HEK293 (cell line): Measurements from ENCODE around the gene EMP3.

Experiments used
- CTCF ChIA-PET: fragments of 350-600 bp; formaldehyde crosslinking; extraction: SDS; loops from one replicate; lab custom pipeline; 2021; ENCODE audit warnings: antibody characterized with exemption; lab: Yijun Ruan, JAX
- POLR2A ChIA-PET: fragments of 300-600 bp; formaldehyde crosslinking; extraction: SDS; loops from one replicate; lab custom pipeline; 2020; ENCODE audit warnings: antibody characterized with exemption, inconsistent platforms; lab: Yijun Ruan, JAX
- H3K27ac ChIP-seq: fragments of 200-500 bp; sonication (Bioruptor generic); 2 replicates; pipeline ENCODE4 v1.5.1; 2014; ENCODE audit warnings: low read depth, low read length, control low read depth, inconsistent platforms; ENCODE audit errors: extremely low read depth
- H3K36me3 ChIP-seq, 2 experiments: fragments of 200-500 bp in 1 of 2; sonication (Bioruptor generic) in 1 of 2; 1 replicate in 1 of 2; 2 replicates in 1 of 2; pipeline ENCODE4 v1.5.1; 2014 to 2017; ENCODE audit warnings: inconsistent platforms in 2 of 2, low read length in 2 of 2; ENCODE audit not compliant: control insufficient read depth in 2 of 2, insufficient read depth in 1 of 2
- H3K4me1 ChIP-seq: fragments of 200-500 bp; sonication (Bioruptor generic); 2 replicates; pipeline ENCODE4 v1.5.1; 2014; ENCODE audit warnings: mild to moderate bottlenecking, low read length, inconsistent platforms; ENCODE audit not compliant: control insufficient read depth, insufficient read depth
- H3K4me3 ChIP-seq: 2 replicates; pipeline ENCODE4 v1.5.1; 2011; ENCODE audit warnings: low read depth, mild to moderate bottlenecking, control low read depth, low read length, moderate library complexity
- H3K9me3 ChIP-seq: fragments of 200-500 bp; sonication (Bioruptor generic); 2 replicates; pipeline ENCODE4 v1.5.1; 2014; ENCODE audit warnings: low read depth, low read length, inconsistent platforms; ENCODE audit not compliant: control insufficient read depth, insufficient read depth
- GLIS1 ChIP-seq: fragments of 450-650 bp; formaldehyde crosslinking; IDR thresholded peaks from 2 replicates; pipeline ENCODE4 v1.5.1; 2016; ENCODE audit warnings: missing biosample characterization, missing genetic modification characterization
- GLIS2 ChIP-seq: fragments of 450-650 bp; formaldehyde crosslinking; IDR thresholded peaks from 2 replicates; pipeline ENCODE4 v1.5.1; 2016; ENCODE audit warnings: missing biosample characterization, missing genetic modification characterization
- KLF10 ChIP-seq: fragments of 450-650 bp; IDR thresholded peaks from 2 replicates; pipeline ENCODE4 v1.5.1; 2018; ENCODE audit warnings: missing biosample characterization, mild to moderate bottlenecking, missing genetic modification characterization
- PBX3 ChIP-seq: sonication (generic); formaldehyde crosslinking; IDR thresholded peaks from 2 replicates; pipeline ENCODE4 v1.8.1; 2022; ENCODE audit warnings: mild to moderate bottlenecking, moderate library complexity, missing genetic modification reagents
- SP2 ChIP-seq: fragments of 450-650 bp; formaldehyde crosslinking; IDR thresholded peaks from 2 replicates; pipeline ENCODE4 v1.5.1; 2016; ENCODE audit warnings: missing biosample characterization, missing genetic modification characterization
- SP7 ChIP-seq: fragments of 450-650 bp; formaldehyde crosslinking; IDR thresholded peaks from 2 replicates; pipeline ENCODE4 v1.5.1; 2016; ENCODE audit warnings: missing biosample characterization, missing genetic modification characterization
- TRIM28 ChIP-seq: IDR thresholded peaks from 2 replicates; pipeline ENCODE4 v1.6.1; 2011; ENCODE audit warnings: low read length, control low read depth, borderline replicate concordance
- WT1 ChIP-seq: fragments of 450-650 bp; formaldehyde crosslinking; IDR thresholded peaks from 2 replicates; pipeline ENCODE4 v1.5.1; 2016; ENCODE audit warnings: missing biosample characterization, missing genetic modification characterization
- YY2 ChIP-seq: fragments of 450-650 bp; formaldehyde crosslinking; IDR thresholded peaks from 2 replicates; pipeline ENCODE4 v1.5.1; 2016; ENCODE audit warnings: missing biosample characterization, missing genetic modification characterization
- ZBTB20 ChIP-seq: fragments of 450-650 bp; formaldehyde crosslinking; IDR thresholded peaks from 2 replicates; pipeline ENCODE4 v1.5.1; 2016; ENCODE audit warnings: missing biosample characterization, missing genetic modification characterization
- ZBTB7A ChIP-seq: fragments of 450-650 bp; formaldehyde crosslinking; IDR thresholded peaks from 2 replicates; pipeline ENCODE4 v1.5.1; 2016; ENCODE audit warnings: low read depth, missing biosample characterization, missing genetic modification characterization
- ZFP69B ChIP-seq: fragments of 450-650 bp; formaldehyde crosslinking; IDR thresholded peaks from 2 replicates; pipeline ENCODE4 v1.5.1; 2016; ENCODE audit warnings: missing biosample characterization, missing genetic modification characterization
- ZNF140 ChIP-seq: fragments of 450-650 bp; formaldehyde crosslinking; IDR thresholded peaks from 2 replicates; pipeline ENCODE4 v1.5.1; 2016; ENCODE audit warnings: missing biosample characterization, missing genetic modification characterization
- ZNF157 ChIP-seq: fragments of 450-650 bp; formaldehyde crosslinking; IDR thresholded peaks from 2 replicates; pipeline ENCODE4 v1.5.1; 2016; ENCODE audit warnings: missing biosample characterization, missing genetic modification characterization
- ZNF24 ChIP-seq: fragments of 450-650 bp; formaldehyde crosslinking; IDR thresholded peaks from 2 replicates; pipeline ENCODE4 v1.5.1; 2016; ENCODE audit warnings: missing biosample characterization, missing genetic modification characterization
- ZNF266 ChIP-seq: fragments of 450-650 bp; formaldehyde crosslinking; IDR thresholded peaks from 2 replicates; pipeline ENCODE4 v1.5.1; 2016; ENCODE audit warnings: missing biosample characterization, missing genetic modification characterization, low read depth
- ZNF311 ChIP-seq: fragments of 450-650 bp; formaldehyde crosslinking; IDR thresholded peaks from 2 replicates; pipeline ENCODE4 v1.5.1; 2017; ENCODE audit warnings: missing biosample characterization, missing genetic modification characterization, borderline replicate concordance
- ZNF350 ChIP-seq: fragments of 450-650 bp; formaldehyde crosslinking; IDR thresholded peaks from 2 replicates; pipeline ENCODE4 v1.5.0; 2017; ENCODE audit warnings: missing biosample characterization, mild to moderate bottlenecking, missing genetic modification characterization
- ZNF362 ChIP-seq: fragments of 450-650 bp; formaldehyde crosslinking; IDR thresholded peaks from 2 replicates; pipeline ENCODE4 v1.5.1; 2016; ENCODE audit warnings: missing biosample characterization, missing genetic modification characterization
- ZNF514 ChIP-seq: fragments of 450-650 bp; formaldehyde crosslinking; IDR thresholded peaks from 2 replicates; pipeline ENCODE4 v1.5.1; 2016; ENCODE audit warnings: missing biosample characterization, missing genetic modification characterization
- ZNF623 ChIP-seq: fragments of 450-650 bp; formaldehyde crosslinking; IDR thresholded peaks from 2 replicates; pipeline ENCODE4 v1.5.1; 2016; ENCODE audit warnings: missing biosample characterization, missing genetic modification characterization
- ZNF626 ChIP-seq: fragments of 450-650 bp; sonication (Bioruptor Pico); formaldehyde crosslinking; IDR thresholded peaks from 2 replicates; pipeline ENCODE4 v1.5.1; 2018; ENCODE audit warnings: missing biosample characterization, missing genetic modification characterization, inconsistent platforms
- ZNF677 ChIP-seq: fragments of 450-650 bp; IDR thresholded peaks from 2 replicates; pipeline ENCODE4 v1.5.0; 2018; ENCODE audit warnings: missing biosample characterization, mild to moderate bottlenecking, missing genetic modification characterization, moderate library complexity
- ZNF785 ChIP-seq: fragments of 450-650 bp; formaldehyde crosslinking; IDR thresholded peaks from 2 replicates; pipeline ENCODE4 v1.5.1; 2016; ENCODE audit warnings: missing biosample characterization, missing genetic modification characterization
- ZSCAN16 ChIP-seq: fragments of 450-650 bp; formaldehyde crosslinking; IDR thresholded peaks from 2 replicates; pipeline ENCODE4 v1.5.1; 2016; ENCODE audit warnings: missing biosample characterization, missing genetic modification characterization
- TF ChIP-seq, protein P1 (sequence below): fragments of 450-650 bp; formaldehyde crosslinking; IDR thresholded peaks from 2 replicates; pipeline ENCODE4 v1.5.1; 2016; ENCODE audit warnings: missing biosample characterization, missing genetic modification characterization
- TF ChIP-seq, protein P2 (sequence below): fragments of 450-650 bp; formaldehyde crosslinking; IDR thresholded peaks from 2 replicates; pipeline ENCODE4 v1.5.1; 2017; ENCODE audit warnings: missing biosample characterization, mild to moderate bottlenecking, missing genetic modification characterization, moderate library complexity
- TF ChIP-seq, protein P3 (sequence below): fragments of 450-650 bp; formaldehyde crosslinking; IDR thresholded peaks from 2 replicates; pipeline ENCODE4 v1.5.1; 2016; ENCODE audit warnings: missing biosample characterization, missing genetic modification characterization

Gene EMP3

GRCh38 chr19:48332662-48333466 lies 7.5 kb downstream of the EMP3 start:
- CTCF ChIA-PET = interaction anchor here (0.5 to 5.0 kb wide), 17 partner anchors 8 to 1987 kb away, joined by 3 to 104 read pairs (median 4); partner anchors contain the start of genes EMP3, GRWD1 and KDELR1
- Histone ChIP-seq H3K9me3 (no peaks in the 10 kb centered on the region), H3K27ac (peak overlapping the region; percentile 85), H3K4me3 (peak overlapping the region; percentile 26), H3K36me3 (no peaks in the 10 kb centered on the region), H3K4me1 (peaks cover 15% of the 10 kb centered on the region)
- POLR2A ChIA-PET = interaction anchor here (0.5 to 3.8 kb wide), 14 partner anchors 8 to 1254 kb away, joined by 3 to 54 read pairs (median 6); partner anchors contain the start of genes EMP3, KDELR1, SYNGR4 and TMEM143
- TF ChIP-seq, protein P1, sequence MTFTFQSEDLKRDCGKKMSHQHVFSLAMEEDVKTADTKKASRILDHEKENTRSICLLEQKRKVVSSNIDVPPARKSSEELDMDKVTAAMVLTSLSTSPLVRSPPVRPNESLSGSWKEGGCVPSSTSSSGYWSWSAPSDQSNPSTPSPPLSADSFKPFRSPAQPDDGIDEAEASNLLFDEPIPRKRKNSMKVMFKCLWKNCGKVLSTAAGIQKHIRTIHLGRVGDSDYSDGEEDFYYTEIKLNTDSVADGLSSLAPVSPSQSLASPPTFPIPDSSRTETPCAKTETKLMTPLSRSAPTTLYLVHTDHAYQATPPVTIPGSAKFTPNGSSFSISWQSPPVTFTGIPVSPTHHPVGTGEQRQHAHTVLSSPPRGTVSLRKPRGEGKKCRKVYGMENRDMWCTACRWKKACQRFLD = no peak
- TF ChIP-seq ZNF311 (no peak), GLIS1 (peak; percentile 71; the same call in 1 of the 2 replicates), GLIS2 (tag by site-specific recombination) (peak; percentile 75), ZSCAN16 (tag by site-specific recombination) (no peak), SP7 (tag by site-specific recombination) (peak; percentile 88; the same call in 1 of the 2 replicates), ZNF24 (tag by site-specific recombination) (peak; percentile 62), ZNF140 (no peak), ZNF677 (tag by site-specific recombination) (peak; percentile 87), ZNF623 (tag by site-specific recombination) (no peak), ZNF514 (tag by site-specific recombination) (no peak), ZFP69B (tag by site-specific recombination) (no peak), ZBTB7A (tag by site-specific recombination) (0 out of 2 replicates have a peak, but pooled peaks have one; percentile 33), ZBTB20 (0 out of 2 replicates have a peak, but pooled peaks have one; percentile 9), KLF10 (tag by site-specific recombination) (peak; percentile 79), ZNF157 (no peak), ZNF626 (no peak), ZNF350 (peak; percentile 83; the same call in 1 of the 2 replicates), ZNF266 (tag by site-specific recombination) (no peak), YY2 (tag by site-specific recombination) (no peak), WT1 (tag by site-specific recombination) (peak; percentile 26; the same call in 1 of the 2 replicates), TRIM28 (peak; percentile 74), PBX3 (CRISPR knock-in tag) (peak; percentile 85), ZNF785 (tag by site-specific recombination) (no peak), ZNF362 (no peak), SP2 (tag by site-specific recombination) (peak; percentile 95)
- TF ChIP-seq, protein P2, sequence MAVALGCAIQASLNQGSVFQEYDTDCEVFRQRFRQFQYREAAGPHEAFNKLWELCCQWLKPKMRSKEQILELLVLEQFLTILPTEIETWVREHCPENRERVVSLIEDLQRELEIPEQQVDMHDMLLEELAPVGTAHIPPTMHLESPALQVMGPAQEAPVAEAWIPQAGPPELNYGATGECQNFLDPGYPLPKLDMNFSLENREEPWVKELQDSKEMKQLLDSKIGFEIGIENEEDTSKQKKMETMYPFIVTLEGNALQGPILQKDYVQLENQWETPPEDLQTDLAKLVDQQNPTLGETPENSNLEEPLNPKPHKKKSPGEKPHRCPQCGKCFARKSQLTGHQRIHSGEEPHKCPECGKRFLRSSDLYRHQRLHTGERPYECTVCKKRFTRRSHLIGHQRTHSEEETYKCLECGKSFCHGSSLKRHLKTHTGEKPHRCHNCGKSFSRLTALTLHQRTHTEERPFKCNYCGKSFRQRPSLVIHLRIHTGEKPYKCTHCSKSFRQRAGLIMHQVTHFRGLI (tag by site-specific recombination) = 0 out of 2 replicates have a peak, but pooled peaks have one; percentile 6
- TF ChIP-seq, protein P3, sequence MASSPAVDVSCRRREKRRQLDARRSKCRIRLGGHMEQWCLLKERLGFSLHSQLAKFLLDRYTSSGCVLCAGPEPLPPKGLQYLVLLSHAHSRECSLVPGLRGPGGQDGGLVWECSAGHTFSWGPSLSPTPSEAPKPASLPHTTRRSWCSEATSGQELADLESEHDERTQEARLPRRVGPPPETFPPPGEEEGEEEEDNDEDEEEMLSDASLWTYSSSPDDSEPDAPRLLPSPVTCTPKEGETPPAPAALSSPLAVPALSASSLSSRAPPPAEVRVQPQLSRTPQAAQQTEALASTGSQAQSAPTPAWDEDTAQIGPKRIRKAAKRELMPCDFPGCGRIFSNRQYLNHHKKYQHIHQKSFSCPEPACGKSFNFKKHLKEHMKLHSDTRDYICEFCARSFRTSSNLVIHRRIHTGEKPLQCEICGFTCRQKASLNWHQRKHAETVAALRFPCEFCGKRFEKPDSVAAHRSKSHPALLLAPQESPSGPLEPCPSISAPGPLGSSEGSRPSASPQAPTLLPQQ (tag by site-specific recombination) = peak; percentile 60; the same call in 1 of the 2 replicates
